Peyer's patch (tissue), 4 donors: ENCODE results near the gene SPN. TPM values are rescaled to one million over a fixed set of nuclear protein-coding genes. Genes with fewer than 3 reads are reported as not detected.
A peak's percentile ranks its signal among the peaks of the same experiment; 100 is the strongest.
"Not testable (repeated sequence)": the region's sequence is repeated elsewhere in the genome, so short reads cannot be mapped to it uniquely, and the experiment has no call there.

Experiments
- DNase-seq, 3 donors: peaks; one replicate each; pipeline ENCODE4 v3.0.0-alpha.2; 2017 to 2019
- H3K27ac ChIP-seq, 4 donors: fragments of 200-600 bp; sonication (generic); one replicate each; pipeline ENCODE4 v1.5.1; 2016 to 2019
- H3K27me3 ChIP-seq, 2 donors: fragments of 200-600 bp; sonication (generic); one replicate each; pipeline ENCODE4 v1.5.1; 2019
- H3K36me3 ChIP-seq, 3 donors: fragments of 200-600 bp; sonication (generic); one replicate each; pipeline ENCODE4 v1.5.1; 2016 to 2019
- H3K4me1 ChIP-seq, 4 donors: fragments of 200-600 bp; sonication (generic); one replicate each; pipeline ENCODE4 v1.5.1; 2016 to 2019
- H3K4me3 ChIP-seq, 4 donors: fragments of 200-600 bp; sonication (generic); 1 replicate in 3 of 4; 2 replicates in 1 of 4; pipeline ENCODE4 v1.5.1; 2016 to 2019; ENCODE audit warnings: mild to moderate bottlenecking in 1 of 4
- H3K9me3 ChIP-seq, 4 donors: fragments of 200-600 bp; sonication (generic); one replicate each; pipeline ENCODE4 v1.5.1; 2016 to 2019; ENCODE audit warnings: mild to moderate bottlenecking in 1 of 4
- POLR2A ChIP-seq, 2 donors: fragments of 450-650 bp; IDR thresholded peaks; one replicate each; pipeline ENCODE4 v1.5.1; 2017; ENCODE audit warnings: antibody characterized with exemption in 2 of 2, mild to moderate bottlenecking in 2 of 2, moderate library complexity in 2 of 2
- total RNA-seq, 4 donors: library from RNA; depleted of rRNA; stranded (reverse); fragments of >200 nt; gene quantifications; one replicate each; pipeline ENCODE4 v1.1.0, GENCODE V29; 2016
- TF ChIP-seq, protein P1 (sequence below), 6 experiments: fragments of 450-650 bp in 4 of 6; fragments of 200-600 bp in 2 of 6; sonication (generic) in 1 of 6; IDR thresholded peaks; one replicate each; pipeline ENCODE4 v1.5.1; 2017 to 2019; ENCODE audit warnings: antibody characterized with exemption in 6 of 6, mild to moderate bottlenecking in 3 of 6, moderate library complexity in 1 of 6

SPN gene
- total RNA-seq, 4 donors from 2014 or later: 2.5 to 14.0 (median 2.8) TPM

DNA sequence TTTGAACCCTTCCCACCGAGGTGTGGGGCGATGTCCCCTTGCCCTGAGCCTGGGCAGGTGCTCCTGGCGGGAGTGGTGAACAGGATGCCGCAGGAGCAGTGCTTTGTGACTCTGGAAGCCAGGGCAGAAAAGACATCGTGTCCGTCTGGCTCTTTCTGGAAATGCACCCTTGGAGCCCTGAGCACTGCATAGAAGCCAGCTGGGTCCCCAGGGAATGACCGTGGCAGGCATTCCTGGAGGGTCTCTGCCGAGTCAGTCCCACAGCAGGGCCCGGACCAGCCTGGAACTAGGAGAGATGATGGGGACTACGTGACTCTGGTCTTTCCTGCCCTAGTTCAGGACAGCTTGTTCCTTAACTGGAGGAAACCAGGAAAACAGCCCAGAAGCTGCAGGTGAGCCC is 33.7 kb upstream of the SPN start:
- not testable (repeated sequence) for H3K9me3 ChIP-seq, H3K4me1 ChIP-seq, H3K36me3 ChIP-seq, H3K27ac ChIP-seq, H3K27me3 ChIP-seq, DNase-seq, H3K4me3 ChIP-seq

DNA sequence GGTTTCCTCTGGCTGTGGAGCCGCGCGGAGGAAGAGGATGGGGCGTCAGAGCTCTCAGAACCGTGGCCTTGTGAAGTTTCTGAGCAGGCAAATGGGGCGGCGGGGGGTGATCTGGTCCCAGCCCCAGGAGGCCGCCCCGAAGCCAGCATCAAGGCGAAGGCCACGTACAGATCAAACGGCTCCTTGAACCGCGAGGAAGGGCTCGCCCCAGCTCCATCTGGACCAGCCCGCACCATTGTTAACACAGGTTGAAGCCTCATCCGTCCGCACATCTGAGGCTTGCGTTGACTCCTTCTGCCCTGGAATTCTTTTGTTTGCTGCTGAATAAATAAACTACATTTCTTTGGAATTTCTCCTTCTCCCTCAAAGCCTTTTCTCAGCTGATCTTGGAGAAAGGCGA is 31.4 kb upstream of the SPN start:
- H3K4me3 ChIP-seq, H3K27me3 ChIP-seq, H3K36me3 ChIP-seq, DNase-seq, H3K9me3 ChIP-seq, H3K4me1 ChIP-seq, H3K27ac ChIP-seq: not testable (repeated sequence)

DNA sequence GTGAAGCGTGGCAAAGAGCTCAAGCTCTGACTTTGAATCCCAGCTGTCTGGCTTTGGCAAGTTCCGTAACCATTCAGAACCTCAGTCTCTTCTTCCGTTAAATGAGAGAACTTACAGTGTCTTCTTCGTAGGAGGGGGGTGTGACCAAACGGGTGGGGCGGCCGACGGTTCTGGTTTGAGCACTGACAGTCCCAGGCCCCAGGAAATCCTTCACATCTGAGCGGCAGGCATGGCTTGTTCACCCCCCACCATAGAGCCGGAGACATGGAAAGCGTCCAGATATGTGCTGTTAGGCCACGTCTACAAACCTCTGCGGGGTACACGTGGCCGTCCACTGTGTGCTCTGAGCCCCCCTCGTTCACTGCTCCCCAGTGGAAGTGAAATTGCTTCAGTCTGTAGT is 27.1 kb upstream of the SPN start:
- H3K9me3 ChIP-seq, H3K36me3 ChIP-seq, H3K27me3 ChIP-seq, H3K4me3 ChIP-seq, H3K4me1 ChIP-seq, H3K27ac ChIP-seq, DNase-seq: not testable (repeated sequence)

GRCh38 chr16:29636368-29636767 is 26.7 kb upstream of the SPN start:
- not testable (repeated sequence) for DNase-seq, H3K27me3 ChIP-seq, H3K27ac ChIP-seq, H3K4me3 ChIP-seq, H3K36me3 ChIP-seq, H3K9me3 ChIP-seq, H3K4me1 ChIP-seq

DNA sequence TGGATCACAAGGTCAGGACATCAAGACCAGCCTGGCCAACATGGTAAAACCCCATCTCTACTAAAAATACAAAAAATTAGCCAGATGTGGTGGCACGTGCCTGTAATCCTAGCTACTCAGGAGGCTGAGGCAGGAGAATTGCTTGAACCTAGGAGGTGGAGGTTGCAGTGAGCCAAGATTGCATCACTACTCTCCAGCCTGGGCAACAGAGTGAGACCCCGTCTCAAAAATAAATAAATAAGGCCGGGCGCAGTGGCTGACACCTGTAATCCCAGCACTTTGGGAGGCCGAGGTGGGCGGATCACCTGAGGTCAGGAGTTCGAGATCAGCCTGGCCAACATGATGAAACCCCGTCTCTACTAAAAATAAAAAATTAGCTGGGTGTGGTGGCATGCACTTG is 24.3 kb upstream of the SPN start:
- H3K36me3 ChIP-seq, H3K4me1 ChIP-seq, DNase-seq, H3K27ac ChIP-seq, H3K4me3 ChIP-seq, H3K9me3 ChIP-seq, H3K27me3 ChIP-seq: not testable (repeated sequence)

DNA sequence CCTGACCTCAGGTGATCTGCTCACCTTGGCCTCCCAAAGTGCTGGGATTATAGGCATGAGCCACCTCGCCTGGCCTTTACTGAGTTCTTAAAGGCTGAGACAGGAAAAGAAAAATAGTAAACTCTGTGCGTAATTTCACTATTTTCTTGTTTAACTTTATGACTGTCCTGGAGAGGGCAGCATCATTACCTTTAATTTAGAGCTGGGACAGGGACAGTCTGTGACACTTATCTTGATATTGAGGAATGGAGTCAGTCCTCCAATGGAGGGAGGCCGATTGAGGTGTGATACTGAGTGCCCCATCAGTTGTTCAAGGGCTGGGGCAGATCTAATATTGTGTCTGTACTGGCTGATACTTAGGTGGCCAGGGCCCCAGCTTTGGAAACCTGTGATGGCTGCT is 21.5 kb upstream of the SPN start:
- no peaks in the 10 kb centered on the region for H3K27me3 ChIP-seq
- H3K4me3 ChIP-seq: no peak overlapping the region
- H3K4me1 ChIP-seq: peaks cover 0 to 10% (median 0%) of the 10 kb centered on the region in 4 donors
- H3K27ac ChIP-seq: no peak overlapping the region
- no peaks in the 10 kb centered on the region for H3K36me3 ChIP-seq
- TF ChIP-seq, protein P1, sequence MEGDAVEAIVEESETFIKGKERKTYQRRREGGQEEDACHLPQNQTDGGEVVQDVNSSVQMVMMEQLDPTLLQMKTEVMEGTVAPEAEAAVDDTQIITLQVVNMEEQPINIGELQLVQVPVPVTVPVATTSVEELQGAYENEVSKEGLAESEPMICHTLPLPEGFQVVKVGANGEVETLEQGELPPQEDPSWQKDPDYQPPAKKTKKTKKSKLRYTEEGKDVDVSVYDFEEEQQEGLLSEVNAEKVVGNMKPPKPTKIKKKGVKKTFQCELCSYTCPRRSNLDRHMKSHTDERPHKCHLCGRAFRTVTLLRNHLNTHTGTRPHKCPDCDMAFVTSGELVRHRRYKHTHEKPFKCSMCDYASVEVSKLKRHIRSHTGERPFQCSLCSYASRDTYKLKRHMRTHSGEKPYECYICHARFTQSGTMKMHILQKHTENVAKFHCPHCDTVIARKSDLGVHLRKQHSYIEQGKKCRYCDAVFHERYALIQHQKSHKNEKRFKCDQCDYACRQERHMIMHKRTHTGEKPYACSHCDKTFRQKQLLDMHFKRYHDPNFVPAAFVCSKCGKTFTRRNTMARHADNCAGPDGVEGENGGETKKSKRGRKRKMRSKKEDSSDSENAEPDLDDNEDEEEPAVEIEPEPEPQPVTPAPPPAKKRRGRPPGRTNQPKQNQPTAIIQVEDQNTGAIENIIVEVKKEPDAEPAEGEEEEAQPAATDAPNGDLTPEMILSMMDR (IDR thresholded peaks at IDR 0.05): peak in 4 of 6 experiments; percentile 8 to 22 (median 16)
- TF ChIP-seq POLR2A (IDR thresholded peaks at IDR 0.05): no peak
- DNase-seq: no peak
- no peaks in the 10 kb centered on the region for H3K9me3 ChIP-seq

- no peaks in the 10 kb centered on the region for H3K27me3 ChIP-seq
- H3K4me1 ChIP-seq: peaks cover 0 to 10% (median 0%) of the 10 kb centered on the region in 4 donors
- H3K9me3 ChIP-seq: no peaks in the 10 kb centered on the region
- no peak for DNase-seq
- TF ChIP-seq, protein P1 (IDR thresholded peaks at IDR 0.05): no peak
- no peak for TF ChIP-seq POLR2A (IDR thresholded peaks at IDR 0.05)
- no peaks in the 10 kb centered on the region for H3K36me3 ChIP-seq
- H3K4me3 ChIP-seq: no peak overlapping the region
- no peak overlapping the region for H3K27ac ChIP-seq
Measured at GRCh38 chr16:29643596-29643995, 19.5 kb upstream of the SPN start.

- H3K36me3 ChIP-seq: no peaks in the 10 kb centered on the region
- no peaks in the 10 kb centered on the region for H3K9me3 ChIP-seq
- TF ChIP-seq POLR2A (IDR thresholded peaks at IDR 0.05): no peak
- TF ChIP-seq, protein P1 (IDR thresholded peaks at IDR 0.05): no peak
- H3K4me3 ChIP-seq: no peak overlapping the region
- H3K27ac ChIP-seq: peak overlapping the region in 2 of 4 donors; percentile 22 to 59
- no peaks in the 10 kb centered on the region for H3K27me3 ChIP-seq
- peaks cover 0 to 10% (median 0%) of the 10 kb centered on the region in 4 donors for H3K4me1 ChIP-seq
- DNase-seq: no peak
Measured at GRCh38 chr16:29644338-29644857, 18.6 kb upstream of the SPN start.
